NCI-H774 (cell line): ENCODE measurements around the gene KISS1.

Source experiments
- DNase-seq: peaks from one replicate; lab custom pipeline; 2025; lab: John Stamatoyannopoulos, UW

KISS1 gene

GRCh38 chr1:204154568-204155255 lies 41.6 kb downstream of the KISS1 start:
- DNase-seq, result no peak

- no peak for DNase-seq
Observed at GRCh38 chr1:204153667-204154066, 42.6 kb downstream of the KISS1 start.

GRCh38 chr1:204152310-204153044 lies 43.8 kb downstream of the KISS1 start:
- DNase-seq, result no peak

GRCh38 chr1:204151552-204152309 lies 44.6 kb downstream of the KISS1 start, which contains the start of gene ETNK2:
Gene ETNK2, minus strand, starts transcription at chr1:204152044. Its CDS starts 192 bp downstream, at chr1:204151852.
- DNase-seq, result peak; percentile 70

GRCh38 chr1:204150702-204151551 lies 45.4 kb downstream of the KISS1 start:
- no peak for DNase-seq

GRCh38 chr1:204149635-204150565 lies 46.4 kb downstream of the KISS1 start:
- no peak for DNase-seq

- DNase-seq, result no peak
Observed at GRCh38 chr1:204149107-204149506, 47.2 kb downstream of the KISS1 start.

GRCh38 chr1:204147406-204148383 lies 48.6 kb downstream of the KISS1 start:
- DNase-seq, result no peak

- DNase-seq, result no peak
Observed at GRCh38 chr1:204146965-204147364, 49.3 kb downstream of the KISS1 start.

- DNase-seq, result no peak
Observed at GRCh38 chr1:204146309-204146708, 50.0 kb downstream of the KISS1 start.

GRCh38 chr1:204145033-204145504 lies 51.2 kb downstream of the KISS1 start:
- no peak for DNase-seq

GRCh38 chr1:204143276-204144041 lies 52.8 kb downstream of the KISS1 start:
- DNase-seq, result no peak

- no peak for DNase-seq
Observed at GRCh38 chr1:204142032-204142974, 54.0 kb downstream of the KISS1 start.

GRCh38 chr1:204141131-204141530 lies 55.2 kb downstream of the KISS1 start:
- DNase-seq, result no peak
